T follicular helper cell (primary cell): ENCODE results near the gene WDR48.

Experiments used
- DNase-seq: peaks from one replicate; pipeline ENCODE4 v3.0.0-alpha.2; 2020; ENCODE audit warnings: low read depth

Gene WDR48

DNA sequence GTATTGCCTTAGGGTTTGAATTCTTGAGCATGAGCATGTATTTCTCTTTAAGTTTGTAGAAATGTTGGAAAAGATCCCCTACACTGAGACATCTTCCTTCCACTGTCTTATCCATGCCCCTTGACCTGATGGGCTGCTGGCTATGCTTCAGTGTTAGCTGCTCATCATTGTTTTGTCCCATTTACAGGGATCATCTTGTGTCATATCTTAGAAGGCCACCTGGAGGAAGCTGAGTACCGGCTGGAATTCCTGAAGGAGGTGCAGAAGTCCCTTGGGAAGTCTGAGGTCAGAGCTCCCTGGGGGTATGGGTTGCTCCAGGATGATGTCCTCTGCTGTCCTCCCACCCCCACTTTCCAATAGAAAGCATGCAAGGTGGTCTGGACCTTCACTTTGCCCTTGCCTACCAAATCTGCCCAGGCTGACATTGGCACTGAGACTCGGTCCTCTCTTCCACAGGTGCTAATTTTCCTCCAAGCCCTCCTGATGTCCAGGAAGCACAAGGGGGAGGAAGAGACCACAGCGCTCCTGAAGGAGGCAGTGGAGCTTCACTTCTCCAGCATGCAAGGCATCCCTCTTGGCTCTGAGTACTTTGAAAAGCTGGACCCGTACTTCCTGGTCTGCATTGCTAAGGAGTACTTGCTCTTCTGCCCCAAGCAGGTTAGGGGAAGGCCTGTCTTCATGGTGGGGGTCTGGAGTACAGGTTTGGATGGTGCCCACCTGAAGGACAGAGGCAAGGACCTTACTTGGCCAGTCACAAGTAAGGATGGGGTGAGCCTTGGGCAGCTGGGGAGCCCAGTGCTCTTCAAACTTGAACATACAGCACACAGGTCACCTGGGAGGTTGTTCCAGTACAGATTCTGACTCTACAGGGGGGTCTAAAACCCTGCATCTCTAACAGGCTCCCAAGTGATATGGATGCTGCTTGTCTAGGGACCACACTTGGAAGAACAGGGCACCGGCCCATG, 73.3 kb downstream of the WDR48 start:
- DNase-seq: no peak

DNA sequence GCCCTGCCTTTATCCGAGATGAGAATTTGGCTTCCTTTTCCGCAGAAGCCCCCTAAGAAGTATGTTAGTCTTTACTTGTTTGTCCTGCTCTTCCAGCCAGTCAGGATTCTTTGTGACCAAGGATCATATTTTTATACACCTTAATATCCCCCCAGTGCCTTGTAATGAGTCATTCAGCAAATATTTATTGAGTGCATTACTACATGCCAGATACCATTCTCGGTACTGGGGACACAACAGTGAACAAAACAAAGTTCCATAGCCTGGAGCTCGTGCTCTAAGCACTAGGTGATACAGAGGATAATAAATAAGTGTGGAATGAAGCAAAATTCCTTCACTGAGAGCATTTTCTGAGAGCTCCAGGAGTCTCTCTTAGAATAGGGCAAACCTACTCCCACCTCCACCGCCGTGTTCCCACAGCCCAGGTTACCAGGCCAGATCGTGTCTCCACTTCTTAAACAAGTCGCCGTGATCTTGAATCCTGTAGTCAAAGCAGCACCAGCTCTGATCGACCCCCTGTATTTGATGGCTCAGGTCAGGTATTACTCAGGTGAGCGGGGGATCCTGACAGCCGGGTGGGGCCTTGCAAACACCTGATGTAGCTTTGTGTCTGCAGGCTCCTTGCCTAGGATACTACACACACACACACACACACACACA, 74.2 kb downstream of the WDR48 start:
- no peak for DNase-seq

DNA sequence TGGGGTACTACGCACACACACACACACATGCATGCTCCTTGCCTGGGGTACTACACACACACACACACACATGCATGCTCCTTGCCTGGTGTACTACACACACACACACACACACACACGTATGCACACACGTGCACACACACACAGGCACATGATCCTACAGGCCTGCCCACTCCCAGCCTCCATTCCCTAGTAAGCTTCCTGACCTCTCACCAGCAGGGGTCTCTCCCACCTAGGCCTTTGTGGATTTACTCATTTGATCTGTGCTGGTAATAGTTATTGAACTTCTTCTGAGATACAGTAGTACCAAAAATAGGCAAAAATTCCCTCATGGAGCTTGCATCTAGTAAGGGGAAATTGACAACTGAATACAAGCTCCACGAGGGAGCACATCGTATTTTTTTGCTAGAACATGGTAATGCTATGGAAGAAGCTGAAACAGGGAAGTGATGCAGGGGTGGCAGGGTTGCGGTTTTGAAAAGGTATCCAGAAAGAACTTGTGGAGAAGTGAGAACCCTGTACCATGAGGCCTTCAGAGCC, 74.8 kb downstream of the WDR48 start:
- DNase-seq: no peak

DNA sequence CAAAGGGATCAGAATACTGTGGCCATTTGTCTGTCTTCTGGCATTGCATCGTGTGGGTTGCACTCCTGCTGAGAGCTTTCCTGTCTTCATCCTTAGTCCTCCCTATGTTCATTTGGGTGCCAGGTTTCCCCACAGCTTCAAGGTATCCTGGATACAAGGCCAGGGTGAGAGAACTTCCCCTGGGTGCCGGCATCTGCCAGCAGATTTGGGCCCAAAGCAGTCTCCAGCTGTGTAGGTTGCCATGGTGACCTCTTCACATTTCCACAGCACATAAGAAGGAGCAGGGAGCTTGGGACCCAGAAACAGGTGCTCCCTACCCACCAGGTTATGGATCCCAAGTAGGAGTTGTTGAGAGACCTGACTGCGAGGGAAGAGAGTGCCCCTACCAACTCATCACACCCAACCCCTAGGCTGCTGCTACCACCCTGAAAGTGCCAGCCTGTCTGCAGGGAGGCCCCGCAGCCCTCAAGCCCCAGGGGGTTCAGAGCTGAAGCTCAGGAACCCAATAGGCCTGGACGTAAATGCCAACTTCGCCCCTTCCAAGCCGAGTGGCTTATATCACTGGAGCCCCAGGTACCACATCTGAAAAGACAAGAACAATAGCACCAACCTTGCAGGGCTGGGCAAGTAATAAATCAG, 75.6 kb downstream of the WDR48 start:
- DNase-seq: no peak

DNA sequence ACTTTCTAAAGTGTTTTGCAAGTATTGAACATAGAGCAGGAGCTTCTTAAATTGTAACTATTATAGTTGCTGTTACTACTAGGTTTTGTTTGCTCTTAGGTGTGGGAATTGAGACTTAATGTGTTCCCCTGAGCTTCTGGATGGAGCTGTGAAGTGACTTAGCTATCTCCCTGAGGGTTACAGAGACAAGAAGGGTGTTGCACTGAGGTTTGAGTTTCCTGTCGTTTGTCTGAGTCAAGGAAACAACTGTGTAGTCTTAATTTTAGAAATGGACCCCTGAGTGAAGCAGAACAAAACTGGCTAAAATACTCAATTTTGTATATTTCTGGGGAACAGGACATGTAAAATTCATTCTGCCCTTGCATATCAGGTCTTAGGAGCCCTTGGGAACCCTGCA, 76.1 kb downstream of the WDR48 start:
- DNase-seq: no peak

DNA sequence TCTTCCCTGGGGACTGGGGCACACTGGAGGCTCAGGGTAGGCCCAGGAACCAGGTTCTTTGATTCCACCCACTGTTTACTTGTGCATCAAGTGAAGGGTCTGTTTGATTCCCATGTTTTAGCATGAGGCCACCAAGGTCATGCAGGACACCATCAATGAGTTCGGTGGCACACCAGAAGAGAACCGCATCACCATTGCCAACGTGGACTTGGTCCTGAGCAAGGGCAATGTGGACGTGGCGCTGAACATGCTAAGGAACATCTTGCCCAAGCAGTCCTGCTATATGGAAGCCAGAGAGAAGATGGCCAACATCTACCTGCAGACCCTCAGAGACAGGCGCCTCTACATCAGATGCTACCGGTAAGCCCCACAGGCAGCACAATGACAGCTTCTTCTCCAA, 77.1 kb downstream of the WDR48 start:
- DNase-seq: no peak

DNA sequence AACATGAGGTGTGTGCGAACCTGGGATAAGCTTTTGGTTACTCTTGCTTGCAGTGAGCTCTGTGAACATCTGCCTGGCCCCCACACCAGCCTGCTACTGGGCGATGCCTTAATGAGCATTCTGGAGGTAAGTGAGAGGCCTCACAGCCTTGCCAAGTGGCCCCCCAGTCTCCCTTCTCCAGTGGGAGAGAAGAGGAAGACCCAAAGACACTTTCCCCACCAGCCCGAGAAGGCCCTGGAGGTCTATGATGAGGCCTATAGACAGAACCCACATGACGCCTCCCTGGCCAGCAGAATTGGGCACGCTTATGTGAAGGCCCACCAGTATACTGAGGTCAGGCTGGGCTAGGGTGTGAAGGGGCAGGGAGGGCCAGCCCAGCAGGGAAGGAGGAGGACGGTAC, 78.2 kb downstream of the WDR48 start:
- DNase-seq: no peak

DNA sequence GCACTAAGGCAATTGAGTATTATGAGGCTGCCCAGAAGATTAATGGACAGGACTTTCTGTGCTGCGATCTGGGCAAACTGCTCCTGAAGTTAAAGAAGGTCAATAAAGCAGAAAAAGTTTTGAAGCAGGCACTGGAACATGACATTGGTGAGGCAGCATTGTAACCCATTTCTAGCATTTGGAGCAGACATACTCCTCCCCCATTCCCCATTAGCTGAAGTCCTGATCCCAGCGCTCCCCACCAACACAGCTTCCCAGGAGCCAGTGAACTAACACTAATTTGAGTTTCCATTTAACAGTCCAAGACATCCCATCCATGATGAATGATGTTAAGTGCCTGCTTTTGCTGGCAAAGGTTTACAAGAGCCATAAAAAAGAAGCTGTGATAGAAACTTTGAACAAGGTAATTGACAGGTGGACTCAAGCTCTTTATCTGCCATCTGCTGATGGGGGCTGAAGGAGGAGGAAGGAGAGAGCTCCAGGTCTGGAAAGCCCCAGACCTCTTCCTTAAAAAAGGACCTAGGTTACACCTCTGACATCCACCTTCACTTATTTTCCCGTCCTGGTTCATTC, 79.0 kb downstream of the WDR48 start:
- no peak for DNase-seq

DNA sequence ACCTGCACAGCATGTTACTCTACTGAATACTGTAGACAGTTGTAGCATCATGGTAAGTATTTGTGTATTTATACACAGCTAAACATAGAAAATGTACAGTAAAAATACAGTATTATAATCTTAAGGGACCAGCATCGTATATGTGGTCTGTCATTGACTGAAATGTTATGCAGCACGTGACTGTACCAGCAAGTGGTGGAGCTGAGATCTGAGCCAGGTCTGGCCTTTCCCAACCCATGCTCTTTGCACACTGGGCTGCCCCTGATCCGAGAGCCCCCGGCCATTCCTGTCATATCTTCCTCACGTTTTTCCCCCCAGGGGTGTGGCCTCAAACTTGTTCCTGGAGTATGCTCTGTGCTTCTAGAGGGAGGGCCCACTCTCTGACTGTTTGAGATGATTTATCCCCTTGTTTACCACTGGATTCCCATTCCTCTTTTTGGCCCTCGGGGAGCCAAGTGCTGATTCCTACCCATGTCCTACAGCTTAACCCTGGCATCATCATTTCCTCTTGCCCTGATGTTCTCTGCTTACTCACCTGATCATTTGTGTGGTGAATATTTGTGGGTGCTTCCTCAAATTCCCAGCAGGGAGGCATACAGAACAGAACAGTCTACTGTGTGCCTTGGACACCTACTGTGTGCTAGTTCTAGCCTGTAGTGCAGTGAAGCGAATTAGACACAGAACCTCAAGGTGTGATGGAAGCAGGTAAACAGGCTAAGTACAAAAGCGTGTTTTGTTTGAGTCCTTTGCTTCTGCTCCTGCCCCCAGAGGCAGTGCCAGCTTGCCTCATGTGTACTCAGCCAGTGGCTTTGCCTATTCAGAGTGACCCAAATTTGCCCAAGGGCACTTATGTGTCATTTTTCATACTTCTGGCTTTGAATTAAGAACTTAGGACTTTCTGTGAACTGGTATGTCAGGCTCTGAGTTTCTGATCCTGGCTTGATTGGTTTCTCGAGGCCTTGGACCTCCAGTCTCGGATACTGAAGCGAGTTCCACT, 80.6 kb downstream of the WDR48 start:
- DNase-seq: no peak

DNA sequence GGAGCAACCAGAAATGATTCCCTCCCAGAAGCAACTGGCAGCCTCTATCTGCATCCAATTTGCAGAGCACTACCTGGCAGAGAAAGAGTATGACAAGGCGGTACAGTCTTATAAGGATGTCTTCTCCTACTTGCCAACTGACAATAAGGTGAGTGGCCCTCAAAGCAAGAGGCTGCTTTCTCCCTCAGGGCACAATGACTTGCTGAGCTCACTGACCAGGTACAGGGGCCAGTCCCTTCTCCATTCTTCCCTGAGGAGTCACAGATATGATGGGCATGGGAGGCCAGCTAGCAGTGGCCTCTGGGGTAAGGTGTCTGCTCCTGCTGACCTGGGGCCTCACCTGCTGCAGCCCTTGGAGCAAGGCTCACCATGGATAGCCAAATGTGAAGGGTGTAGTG, 81.3 kb downstream of the WDR48 start:
- no peak for DNase-seq

DNA sequence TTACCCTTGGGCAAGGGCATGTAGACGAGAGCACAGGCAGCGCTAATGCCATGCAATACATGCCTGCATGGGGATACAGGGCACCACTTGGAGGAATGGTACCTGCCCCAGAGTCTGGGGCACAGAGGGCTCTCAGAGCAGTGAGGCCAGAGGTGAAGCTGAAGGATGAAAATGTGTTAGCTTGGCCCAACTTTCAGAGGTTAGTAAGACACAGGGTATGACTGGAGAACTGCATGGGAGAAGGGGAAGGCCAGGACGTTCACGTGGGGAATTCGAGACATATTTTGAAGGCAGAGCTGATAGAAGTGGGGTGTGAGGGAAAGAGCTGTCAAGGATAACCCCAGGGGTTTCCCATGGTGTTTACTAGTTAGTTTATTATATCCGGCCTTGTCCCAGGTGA, 82.0 kb downstream of the WDR48 start:
- DNase-seq: no peak

DNA sequence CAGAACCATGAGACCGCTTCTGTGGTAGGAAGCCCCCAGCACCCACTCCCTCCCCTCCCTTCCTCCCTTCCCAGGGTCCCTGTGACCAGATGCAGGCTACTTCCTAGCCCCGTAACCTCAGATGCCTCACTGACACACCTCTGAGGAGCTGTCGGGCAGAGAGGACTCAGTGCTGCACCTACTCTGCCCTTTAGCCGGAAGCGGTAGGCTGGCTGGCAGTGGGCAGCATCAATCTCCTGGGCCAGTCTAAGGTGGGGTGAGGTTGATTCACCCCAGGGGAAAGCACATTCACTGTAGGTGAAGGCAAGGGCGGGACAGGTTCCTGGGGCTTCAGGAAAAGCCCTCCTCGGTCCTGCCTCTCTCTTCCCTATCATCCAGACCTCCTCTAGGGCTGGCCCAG, 82.5 kb downstream of the WDR48 start:
- DNase-seq: no peak

DNA sequence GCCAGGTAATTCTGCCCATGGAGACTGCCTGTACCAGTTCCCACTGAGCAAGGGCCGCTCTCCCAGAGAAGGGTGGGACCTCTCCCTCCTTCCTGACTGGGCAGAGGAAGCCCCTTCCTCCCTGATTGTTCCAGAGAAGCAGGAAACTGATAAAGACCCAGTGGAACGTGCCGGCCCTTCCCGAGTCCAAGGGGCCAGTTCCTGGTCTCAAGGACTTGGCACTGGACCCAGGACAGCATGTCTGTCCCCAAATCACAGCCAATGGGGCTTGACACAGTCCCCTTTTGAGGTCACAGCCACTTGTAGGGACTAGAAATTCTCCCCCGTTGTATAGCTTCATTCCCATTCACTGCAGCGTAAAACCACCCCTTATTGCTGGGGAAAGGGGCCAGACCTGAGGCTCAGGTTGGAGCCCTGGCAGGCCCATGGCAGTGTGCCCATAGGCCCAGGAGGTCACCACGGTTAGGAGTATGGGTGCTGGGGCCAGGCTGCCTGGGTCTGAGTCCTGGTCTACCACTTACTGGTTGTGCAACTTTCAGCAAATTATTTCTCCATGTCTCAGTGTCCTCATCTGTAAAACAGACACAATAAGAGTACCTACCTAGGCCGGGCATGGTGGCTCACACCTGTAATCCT, 83.5 kb downstream of the WDR48 start:
- DNase-seq: no peak

DNA sequence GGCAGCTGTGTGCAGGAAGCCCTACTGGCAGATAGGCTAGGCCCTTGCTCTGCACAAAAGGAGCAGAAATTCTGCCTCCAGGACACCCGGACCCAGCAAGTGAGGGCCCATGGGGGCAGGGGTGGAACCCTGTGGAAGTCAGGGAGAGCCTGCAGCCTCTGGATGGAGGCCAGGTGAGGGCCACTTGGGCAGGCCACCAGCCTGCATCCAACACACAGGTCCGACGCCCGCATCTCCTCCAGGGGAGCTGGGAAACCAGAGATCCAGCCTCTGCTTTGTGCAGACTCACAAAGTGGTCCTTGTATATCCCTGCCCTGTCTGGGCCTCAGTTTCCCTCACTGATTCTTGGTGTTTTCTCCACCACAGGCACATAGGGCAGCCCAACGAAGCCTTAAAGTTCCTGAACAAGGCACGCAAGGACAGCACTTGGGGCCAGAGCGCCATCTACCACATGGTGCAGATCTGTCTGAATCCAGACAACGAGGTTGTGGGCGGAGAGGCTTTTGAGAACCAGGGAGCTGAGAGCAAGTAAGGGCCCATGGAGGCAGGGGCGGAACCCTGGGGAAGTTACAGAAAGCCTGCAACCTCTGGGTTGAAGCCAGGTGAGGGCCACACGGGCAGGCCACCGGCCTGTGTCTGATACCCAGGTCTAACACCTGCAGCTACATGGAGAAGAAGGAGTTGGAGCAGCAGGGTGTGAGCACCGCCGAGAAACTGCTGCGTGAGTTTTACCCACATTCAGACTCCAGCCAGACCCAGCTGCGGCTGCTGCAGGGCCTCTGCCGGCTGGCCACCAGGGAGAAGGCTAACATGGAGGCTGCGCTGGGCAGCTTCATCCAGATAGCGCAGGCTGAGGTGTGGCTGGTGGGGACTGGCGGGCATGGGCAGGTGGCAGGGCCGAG, 85.0 kb downstream of the WDR48 start:
- no peak for DNase-seq

DNA sequence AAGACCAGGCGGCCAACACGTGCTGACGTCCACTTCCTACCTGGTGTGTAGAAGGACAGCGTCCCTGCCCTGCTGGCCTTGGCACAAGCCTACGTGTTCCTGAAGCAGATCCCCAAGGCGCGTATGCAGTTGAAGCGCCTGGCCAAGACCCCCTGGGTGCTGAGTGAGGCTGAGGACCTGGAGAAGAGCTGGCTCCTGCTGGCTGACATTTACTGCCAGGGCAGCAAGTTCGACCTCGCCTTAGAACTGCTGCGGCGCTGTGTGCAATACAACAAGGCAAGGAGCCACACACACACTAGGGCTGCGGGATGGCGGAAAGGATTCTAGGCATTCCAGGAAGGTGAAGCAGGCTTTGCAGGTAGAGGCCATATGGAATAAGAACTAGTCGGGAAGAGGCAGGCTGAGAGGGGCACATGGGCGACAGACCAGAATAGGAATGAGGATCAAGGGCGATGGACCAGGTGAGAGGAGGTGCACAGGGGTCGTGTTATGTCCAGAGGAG, 85.7 kb downstream of the WDR48 start:
- DNase-seq: no peak

DNA sequence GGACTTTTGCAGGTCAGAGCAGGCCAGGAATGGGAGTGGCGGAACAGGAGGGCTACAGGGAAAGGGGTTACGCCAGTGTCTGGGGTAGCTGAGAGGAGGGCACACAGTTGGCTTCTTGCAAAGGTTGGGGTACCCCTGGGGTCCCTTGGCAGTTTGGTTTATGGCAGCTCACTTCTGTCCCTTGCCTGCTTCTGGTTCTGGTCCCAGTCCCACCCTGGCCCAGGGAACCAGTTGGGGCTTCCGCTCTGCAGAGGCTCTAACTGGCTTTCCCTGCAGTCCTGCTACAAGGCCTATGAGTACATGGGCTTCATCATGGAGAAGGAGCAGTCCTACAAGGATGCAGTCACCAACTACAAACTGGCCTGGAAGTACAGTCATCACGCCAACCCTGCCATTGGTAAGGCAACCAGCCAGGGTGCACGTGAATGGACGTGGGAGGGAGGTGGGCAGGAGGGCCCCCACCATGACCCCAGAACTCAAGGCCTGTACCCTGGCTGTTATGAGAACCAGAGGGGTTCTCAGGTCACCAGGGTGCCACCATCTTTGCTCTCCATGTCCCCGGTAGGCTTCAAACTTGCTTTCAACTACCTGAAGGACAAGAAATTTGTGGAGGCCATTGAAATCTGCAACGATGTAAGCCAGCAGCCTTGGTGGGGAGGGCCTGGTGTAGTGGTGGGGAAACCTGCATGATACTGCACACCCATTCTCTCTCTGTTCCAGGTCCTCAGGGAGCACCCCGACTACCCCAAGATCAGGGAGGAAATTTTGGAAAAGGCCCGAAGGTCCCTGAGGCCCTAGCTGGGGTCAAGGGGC, 86.4 kb downstream of the WDR48 start:
- no peak for DNase-seq

DNA sequence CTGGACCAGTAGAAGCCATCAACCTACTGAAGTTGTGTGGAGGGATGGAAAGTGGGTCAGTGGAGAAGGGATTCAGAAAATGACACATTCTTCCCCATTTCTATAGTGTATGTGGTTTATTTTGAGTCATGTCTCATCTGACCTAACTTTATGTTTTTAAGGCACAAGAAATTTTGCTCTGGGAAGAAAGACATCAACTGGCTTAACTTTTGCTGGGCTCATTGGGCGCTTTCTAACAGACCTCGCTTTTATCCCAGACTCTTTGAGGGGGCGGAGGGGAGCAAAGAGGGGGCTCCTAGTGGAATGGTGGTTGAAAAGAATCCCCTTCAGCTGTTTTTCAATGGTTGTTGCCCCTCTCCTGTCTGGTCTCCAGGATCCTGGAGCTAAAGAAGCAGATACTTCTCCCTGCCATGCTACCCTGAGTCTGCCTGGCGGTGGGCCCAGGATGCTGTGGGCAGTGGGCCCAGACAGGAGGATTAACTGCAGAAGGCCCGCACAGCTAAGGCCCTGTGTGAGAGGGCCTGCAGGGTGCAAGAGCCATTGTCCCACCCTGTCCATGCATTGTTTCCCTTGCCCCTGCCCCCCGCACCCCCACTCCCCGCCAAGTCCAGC, 87.1 kb downstream of the WDR48 start:
- no peak for DNase-seq

DNA sequence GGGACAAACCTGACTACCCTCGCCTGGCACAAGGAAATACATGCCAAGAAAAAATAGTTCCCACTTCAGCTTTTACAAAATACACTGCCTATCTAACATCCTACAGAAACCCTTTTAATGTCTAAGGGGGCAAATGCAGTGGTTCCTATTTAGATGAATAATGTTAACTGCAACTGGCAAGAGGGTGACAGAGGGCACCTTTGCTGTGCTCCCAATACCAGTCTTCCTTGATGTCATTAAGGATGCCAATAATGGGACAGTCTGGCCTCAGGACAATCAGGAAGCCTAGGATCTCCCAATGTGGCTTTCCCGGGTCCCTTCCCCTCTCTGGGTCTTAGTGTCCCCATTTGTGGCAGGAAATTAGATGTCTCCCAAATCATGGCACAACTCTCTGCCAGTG, 87.6 kb downstream of the WDR48 start:
- DNase-seq: no peak
